ENCODE measurements around the gene CFAP299.

Gene CFAP299

GRCh38 chr4:80367737-80368136 lies 32.2 kb downstream of the CFAP299 start:
- Mint-ChIP-seq H3K27ac (no peak overlapping the region), H3K9me3 (peaks cover 23% of the 10 kb centered on the region), H3K36me3 (ENCODE audit: low read depth) (peaks cover 6% of the 10 kb centered on the region), H3K27me3 (ENCODE audit: low read depth) (no peaks in the 10 kb centered on the region), H3K4me3 (no peak overlapping the region), H3K4me1 (peaks cover 5% of the 10 kb centered on the region)
- no peak for TF ChIP-seq CTCF (IDR thresholded peaks at IDR 0.05; ENCODE audit: unreplicated experiment in 3 of 3)

- peaks cover 6% of the 10 kb centered on the region for H3K36me3 Mint-ChIP-seq (ENCODE audit: low read depth)
- no peak for TF ChIP-seq CTCF (IDR thresholded peaks at IDR 0.05; ENCODE audit: unreplicated experiment in 3 of 3)
- H3K27ac Mint-ChIP-seq: no peak overlapping the region
- H3K27me3 Mint-ChIP-seq (ENCODE audit: low read depth): no peaks in the 10 kb centered on the region
- H3K4me3 Mint-ChIP-seq: no peak overlapping the region
- peaks cover 25% of the 10 kb centered on the region for H3K9me3 Mint-ChIP-seq
- peaks cover 5% of the 10 kb centered on the region for H3K4me1 Mint-ChIP-seq
These were observed 35.1 kb downstream of the CFAP299 start for GRCh38 chr4:80370635-80371034.

- TF ChIP-seq CTCF (IDR thresholded peaks at IDR 0.05; ENCODE audit: unreplicated experiment in 3 of 3): no peak
- no peaks in the 10 kb centered on the region for H3K27me3 Mint-ChIP-seq (ENCODE audit: low read depth)
- no peak overlapping the region for H3K27ac Mint-ChIP-seq
- peaks cover 6% of the 10 kb centered on the region for H3K36me3 Mint-ChIP-seq (ENCODE audit: low read depth)
- H3K9me3 Mint-ChIP-seq: peaks cover 25% of the 10 kb centered on the region
- H3K4me1 Mint-ChIP-seq: peaks cover 3% of the 10 kb centered on the region
- no peak overlapping the region for H3K4me3 Mint-ChIP-seq
These were observed 35.5 kb downstream of the CFAP299 start for GRCh38 chr4:80371046-80371445.

GRCh38 chr4:80374180-80374579 lies 38.6 kb downstream of the CFAP299 start:
- no peak for TF ChIP-seq CTCF (IDR thresholded peaks at IDR 0.05; ENCODE audit: unreplicated experiment in 3 of 3)
- no peak overlapping the region for H3K27ac Mint-ChIP-seq
- no peaks in the 10 kb centered on the region for H3K4me1 Mint-ChIP-seq

GRCh38 chr4:80382090-80382832 lies 46.7 kb downstream of the CFAP299 start:
- Mint-ChIP-seq H3K27ac (no peak overlapping the region), H3K4me1 (no peaks in the 10 kb centered on the region), H3K4me3 (no peak overlapping the region), H3K27me3 (ENCODE audit: low read depth) (peaks cover 3% of the 10 kb centered on the region), H3K36me3 (ENCODE audit: low read depth) (no peaks in the 10 kb centered on the region), H3K9me3 (peaks cover 5% of the 10 kb centered on the region)
- no peak for TF ChIP-seq CTCF (IDR thresholded peaks at IDR 0.05; ENCODE audit: unreplicated experiment in 3 of 3)

More at GRCh38 chr4:80374180-80374579, 38.6 kb downstream of the CFAP299 start:
- H3K27me3 Mint-ChIP-seq (ENCODE audit: low read depth): no peaks in the 10 kb centered on the region
- peaks cover 21% of the 10 kb centered on the region for H3K9me3 Mint-ChIP-seq
- H3K36me3 Mint-ChIP-seq (ENCODE audit: low read depth): peaks cover 6% of the 10 kb centered on the region
- no peak overlapping the region for H3K4me3 Mint-ChIP-seq

Data from nephron (organoid).